NCI-H1417 treated with DMSO at 0.1 percent for 48 hours (cell line): Measurements from ENCODE around the gene TEP1.
"Not testable (repeated sequence)": the region's sequence is repeated elsewhere in the genome, so short reads cannot be mapped to it uniquely, and the experiment has no call there.

Experiments
- DNase-seq: peaks from one replicate; lab custom pipeline; 2025; lab: John Stamatoyannopoulos, UW

TEP1 gene

GRCh38 chr14:20341032-20341431 is 72.3 kb downstream of the TEP1 start:
- DNase-seq, result not testable (repeated sequence)

DNA sequence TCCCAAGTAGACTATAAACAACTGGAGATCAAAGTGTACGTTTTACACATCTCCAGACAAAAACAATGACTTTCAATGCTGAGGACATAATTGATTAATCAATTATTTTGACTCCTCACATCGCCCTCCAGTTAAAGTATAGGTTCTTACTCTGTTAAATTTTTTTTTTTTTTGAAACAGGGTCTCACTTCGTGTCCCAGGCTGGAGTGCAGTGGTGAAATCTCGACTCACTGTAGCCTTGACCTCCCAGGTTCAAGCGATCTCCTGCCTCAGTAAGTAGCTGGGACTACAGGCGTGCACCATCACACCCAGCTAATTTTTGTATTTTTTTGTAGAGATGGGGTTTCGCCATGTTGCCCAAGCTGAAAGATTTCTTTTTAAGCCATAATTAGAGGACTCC is 79.3 kb downstream of the TEP1 start:
- DNase-seq, result no peak

GRCh38 chr14:20333494-20333841 is 79.8 kb downstream of the TEP1 start:
- no peak for DNase-seq

DNA sequence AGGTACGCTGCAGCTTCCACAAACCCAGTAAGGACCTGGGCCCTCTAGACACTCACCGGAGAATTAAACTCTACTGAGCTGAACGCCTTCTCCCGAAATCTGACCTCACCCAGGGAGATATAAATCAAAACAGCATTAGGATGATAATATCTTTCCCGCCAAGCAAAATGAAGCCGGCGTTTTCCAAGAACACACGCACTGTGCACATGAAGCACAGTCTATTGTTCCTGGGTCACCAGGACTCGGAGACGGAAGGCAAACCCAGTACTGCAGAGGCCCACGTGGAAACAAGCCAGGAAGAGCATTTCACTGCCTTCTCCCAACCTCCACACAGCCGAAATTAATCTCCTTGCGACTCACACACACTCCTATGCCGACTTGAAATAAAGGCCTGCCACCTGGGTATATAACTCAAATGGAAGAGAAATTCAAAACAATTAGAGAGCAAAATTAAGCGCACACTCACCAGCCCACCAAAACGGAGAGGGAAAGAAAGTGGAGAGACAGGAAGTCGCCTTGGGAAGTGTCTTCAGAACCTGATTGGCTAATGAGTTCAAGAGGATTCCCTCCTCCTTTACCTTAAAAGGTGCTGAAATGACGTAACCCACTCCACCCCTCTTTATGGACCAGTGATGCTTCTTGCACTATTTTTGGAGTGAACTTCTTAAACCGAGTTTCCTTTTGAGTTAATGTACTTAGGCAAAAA is 80.4 kb downstream of the TEP1 start, which contains the start of gene CCNB1IP1:
Gene CCNB1IP1 (minus strand): TSS at position 492 of the 706 bp plus-strand sequence. CDS start 16,756 bp downstream, outside the sequence.
- peak; percentile 74 for DNase-seq

DNA sequence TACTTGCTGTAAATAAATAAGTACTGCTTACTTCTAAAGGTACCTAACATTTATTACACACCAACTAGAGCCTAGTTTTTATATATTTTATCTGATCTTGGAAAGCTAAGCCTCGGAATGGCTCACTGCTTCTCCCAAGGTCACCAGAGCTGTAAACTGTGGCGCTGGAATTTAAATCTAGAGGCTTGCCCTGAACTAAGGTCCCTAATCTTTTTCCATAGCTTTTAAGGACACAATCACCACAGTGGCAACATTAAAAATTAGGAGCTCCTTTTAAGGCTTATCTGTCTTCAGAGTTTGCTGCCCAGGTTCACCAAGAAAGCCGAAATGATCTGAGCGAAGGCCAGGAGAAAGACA is 80.9 kb downstream of the TEP1 start:
- no peak for DNase-seq

GRCh38 chr14:20331053-20331613 is 82.2 kb downstream of the TEP1 start:
- no peak for DNase-seq

DNA sequence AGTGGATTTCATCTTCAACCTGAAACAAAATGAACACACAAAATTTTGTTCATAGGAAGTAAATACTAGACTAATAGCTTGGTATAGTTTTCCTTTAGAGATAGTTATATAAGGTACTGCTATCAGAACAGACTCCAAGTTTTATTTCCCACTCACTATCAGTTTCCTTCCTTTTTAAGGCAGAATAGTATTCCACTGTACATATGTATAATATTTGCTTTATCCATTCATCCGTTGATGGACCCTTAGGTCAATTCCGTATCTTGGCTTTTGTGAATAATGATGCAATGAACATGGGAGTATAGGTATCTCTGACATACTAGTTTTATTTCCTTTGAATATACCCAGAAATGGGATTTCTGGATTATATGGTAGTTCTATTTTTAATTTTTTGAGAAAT is 83.9 kb downstream of the TEP1 start:
- DNase-seq, result no peak

- DNase-seq, result no peak
These were observed 84.6 kb downstream of the TEP1 start for GRCh38 chr14:20328705-20329104.

GRCh38 chr14:20327005-20327869 is 86.1 kb downstream of the TEP1 start:
- peak; percentile 22 for DNase-seq

DNA sequence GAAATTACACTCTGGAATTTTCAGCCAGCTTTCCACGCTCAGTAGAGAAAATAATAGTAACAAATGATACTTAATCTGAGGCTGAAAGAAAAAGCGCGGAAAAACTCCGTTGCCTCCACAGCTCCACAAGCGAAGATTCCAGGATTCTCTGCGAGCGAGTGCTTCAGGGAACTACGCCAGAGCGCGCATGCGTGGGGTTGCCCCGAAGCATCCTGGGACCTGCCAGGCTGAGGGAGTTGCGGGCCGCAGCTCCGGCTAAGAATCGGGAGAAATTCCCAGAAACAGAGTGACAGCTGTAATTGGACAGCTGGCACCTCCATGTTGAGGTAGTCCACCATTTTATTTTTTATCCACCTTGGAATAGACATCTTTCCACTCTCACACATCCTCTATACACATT is 95.6 kb downstream of the TEP1 start:
- DNase-seq, result no peak
